ENCODE results near the gene THUMPD3. TPM values are rescaled to one million over a fixed set of nuclear protein-coding genes. Genes with fewer than 3 reads are reported as not detected.

The THUMPD3 gene
- total RNA-seq, 1 experiment from 2014 or later: 63.0 TPM

DNA sequence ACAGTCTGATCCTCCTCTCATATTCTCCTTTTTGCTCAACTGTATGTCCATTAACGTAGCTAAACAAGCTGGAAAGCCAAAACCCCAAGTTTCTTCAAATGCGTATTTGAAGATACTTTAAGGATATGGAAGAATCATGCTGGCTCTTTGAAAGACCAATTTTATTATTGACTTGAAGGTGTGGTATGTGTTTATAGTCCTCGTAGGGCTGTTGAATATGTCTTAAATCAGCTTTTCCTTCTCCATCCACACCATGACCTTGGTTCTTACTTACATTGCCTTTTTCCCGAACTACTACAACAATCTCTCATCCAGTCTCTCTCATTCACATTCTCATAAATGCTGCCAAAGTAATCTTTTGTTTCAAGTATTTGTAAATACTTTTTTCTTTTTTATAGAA lies 19.7 kb upstream of the THUMPD3 start:
- POLR2A ChIA-PET: interaction anchor here (0.7 to 1.3 kb wide), 2 partner anchors 14 to 20 kb away, joined by 3 to 5 read pairs; partner anchors contain the start of gene THUMPD3
- no peak overlapping the region for H3K4me3 Mint-ChIP-seq (ENCODE audit: unreplicated experiment)
- H3K27me3 Mint-ChIP-seq (ENCODE audit: insufficient read depth, unreplicated experiment): no peaks in the 10 kb centered on the region
- H3K27ac Mint-ChIP-seq (ENCODE audit: low read depth, unreplicated experiment): no peak overlapping the region
- BruUV-seq (replicated peaks): no TSS peak
- H3K36me3 Mint-ChIP-seq (ENCODE audit: insufficient read depth, unreplicated experiment): no peaks in the 10 kb centered on the region
- intact Hi-C loops (cut with micrococcal nuclease): no loop called here
- no peaks in the 10 kb centered on the region for H3K9me3 Mint-ChIP-seq (ENCODE audit: unreplicated experiment)
- H3K4me1 Mint-ChIP-seq (ENCODE audit: insufficient read depth, unreplicated experiment): peaks cover 18% of the 10 kb centered on the region
- CTCF ChIA-PET: interaction anchor here (0.7 kb wide), 1 partner anchor 10 kb away, joined by 4 read pairs; no protein-coding TSS in a partner anchor
- no peak for DNase-seq (ENCODE audit: unreplicated experiment)
- TF ChIP-seq, protein P1, sequence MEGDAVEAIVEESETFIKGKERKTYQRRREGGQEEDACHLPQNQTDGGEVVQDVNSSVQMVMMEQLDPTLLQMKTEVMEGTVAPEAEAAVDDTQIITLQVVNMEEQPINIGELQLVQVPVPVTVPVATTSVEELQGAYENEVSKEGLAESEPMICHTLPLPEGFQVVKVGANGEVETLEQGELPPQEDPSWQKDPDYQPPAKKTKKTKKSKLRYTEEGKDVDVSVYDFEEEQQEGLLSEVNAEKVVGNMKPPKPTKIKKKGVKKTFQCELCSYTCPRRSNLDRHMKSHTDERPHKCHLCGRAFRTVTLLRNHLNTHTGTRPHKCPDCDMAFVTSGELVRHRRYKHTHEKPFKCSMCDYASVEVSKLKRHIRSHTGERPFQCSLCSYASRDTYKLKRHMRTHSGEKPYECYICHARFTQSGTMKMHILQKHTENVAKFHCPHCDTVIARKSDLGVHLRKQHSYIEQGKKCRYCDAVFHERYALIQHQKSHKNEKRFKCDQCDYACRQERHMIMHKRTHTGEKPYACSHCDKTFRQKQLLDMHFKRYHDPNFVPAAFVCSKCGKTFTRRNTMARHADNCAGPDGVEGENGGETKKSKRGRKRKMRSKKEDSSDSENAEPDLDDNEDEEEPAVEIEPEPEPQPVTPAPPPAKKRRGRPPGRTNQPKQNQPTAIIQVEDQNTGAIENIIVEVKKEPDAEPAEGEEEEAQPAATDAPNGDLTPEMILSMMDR (IDR thresholded peaks at IDR 0.05; ENCODE audit: unreplicated experiment): no peak

DNA sequence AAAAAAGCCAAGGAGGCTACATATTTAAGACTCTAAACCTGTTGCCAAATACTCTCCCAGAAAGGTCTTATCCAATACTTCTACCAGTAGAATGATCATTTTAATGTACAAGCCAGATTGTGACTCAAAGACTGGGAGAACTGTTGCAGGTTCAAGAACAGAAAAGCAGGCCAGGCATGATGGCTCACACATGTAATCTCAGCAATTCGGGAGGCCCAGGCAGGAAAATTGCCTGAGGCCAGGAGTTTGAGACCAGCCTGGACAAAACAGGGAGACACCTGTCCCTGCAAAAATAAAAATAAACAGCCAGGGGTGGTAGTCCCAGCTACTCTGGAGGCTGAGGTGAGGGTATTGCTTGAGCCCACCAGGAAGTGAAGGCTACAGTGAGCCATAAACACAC lies 17.8 kb upstream of the THUMPD3 start:
- ChIA-PET CTCF (interaction anchor here (0.6 kb wide), 1 partner anchor 18 kb away, joined by 3 read pairs; no protein-coding TSS in a partner anchor), POLR2A (no interaction called here)
- intact Hi-C loops (cut with micrococcal nuclease): no loop called here
- Mint-ChIP-seq H3K36me3 (ENCODE audit: insufficient read depth, unreplicated experiment) (no peaks in the 10 kb centered on the region), H3K9me3 (ENCODE audit: unreplicated experiment) (no peaks in the 10 kb centered on the region), H3K27ac (ENCODE audit: low read depth, unreplicated experiment) (no peak overlapping the region), H3K4me1 (ENCODE audit: insufficient read depth, unreplicated experiment) (peaks cover 21% of the 10 kb centered on the region), H3K4me3 (ENCODE audit: unreplicated experiment) (no peak overlapping the region), H3K27me3 (ENCODE audit: insufficient read depth, unreplicated experiment) (no peaks in the 10 kb centered on the region)
- no TSS peak for BruUV-seq (replicated peaks)
- TF ChIP-seq, protein P1 (IDR thresholded peaks at IDR 0.05; ENCODE audit: unreplicated experiment): no peak
- no peak for DNase-seq (ENCODE audit: unreplicated experiment)

DNA sequence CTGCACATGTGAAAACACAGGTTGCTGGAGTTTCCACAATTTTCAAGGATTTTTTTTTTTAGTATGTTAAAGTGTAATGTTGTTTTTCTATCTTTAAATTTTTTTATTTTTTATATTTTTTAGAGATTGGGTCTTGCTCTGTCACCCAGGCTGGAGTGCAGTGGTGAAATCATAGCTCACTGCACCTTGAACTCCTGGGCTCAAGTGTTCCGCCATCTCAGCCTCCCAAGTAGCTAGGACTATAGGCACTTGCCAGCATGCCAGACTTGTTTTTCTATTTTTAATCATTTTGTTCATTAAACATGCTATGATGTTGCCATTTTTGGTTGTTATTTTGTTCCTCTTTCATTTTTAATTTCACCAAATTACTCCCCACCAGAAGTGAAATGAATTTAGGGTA lies 16.7 kb upstream of the THUMPD3 start:
- ChIA-PET CTCF (interaction anchor here (0.7 to 1.3 kb wide), 3 partner anchors 28 to 374 kb away, joined by 3 to 5 read pairs (median 4); no protein-coding TSS in a partner anchor), POLR2A (interaction anchor here (0.7 to 1.2 kb wide), 2 partner anchors 17 to 38 kb away, joined by 3 to 4 read pairs; partner anchors contain the start of gene THUMPD3)
- Mint-ChIP-seq H3K36me3 (ENCODE audit: insufficient read depth, unreplicated experiment) (no peaks in the 10 kb centered on the region), H3K27ac (ENCODE audit: low read depth, unreplicated experiment) (no peak overlapping the region), H3K4me1 (ENCODE audit: insufficient read depth, unreplicated experiment) (peaks cover 18% of the 10 kb centered on the region), H3K4me3 (ENCODE audit: unreplicated experiment) (no peak overlapping the region), H3K27me3 (ENCODE audit: insufficient read depth, unreplicated experiment) (no peaks in the 10 kb centered on the region), H3K9me3 (ENCODE audit: unreplicated experiment) (no peaks in the 10 kb centered on the region)
- TF ChIP-seq, protein P1 (IDR thresholded peaks at IDR 0.05; ENCODE audit: unreplicated experiment): no peak
- no peak for DNase-seq (ENCODE audit: unreplicated experiment)
- BruUV-seq (replicated peaks): no TSS peak
- intact Hi-C loops (cut with micrococcal nuclease): no loop called here

DNA sequence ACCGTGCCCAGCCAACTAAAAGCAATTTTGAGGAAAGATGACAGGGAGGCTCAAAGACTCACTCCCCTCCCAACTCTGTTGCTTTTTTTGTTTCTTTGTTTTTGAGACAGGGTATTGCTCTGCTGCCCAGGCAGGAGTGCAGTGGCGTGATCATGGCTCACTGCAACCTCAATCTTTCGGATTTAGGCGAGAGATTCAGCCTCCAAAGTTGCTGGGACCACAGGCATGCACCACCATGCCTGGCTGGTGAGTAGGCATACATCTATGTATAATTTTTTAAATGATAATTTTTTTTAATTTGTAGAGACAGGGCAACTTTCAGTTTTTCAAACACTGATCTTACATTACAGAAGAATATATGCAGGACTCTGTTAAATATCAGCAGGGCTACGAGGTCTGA lies 15.8 kb upstream of the THUMPD3 start:
- Mint-ChIP-seq H3K9me3 (ENCODE audit: unreplicated experiment) (no peaks in the 10 kb centered on the region), H3K4me3 (ENCODE audit: unreplicated experiment) (no peak overlapping the region), H3K27ac (ENCODE audit: low read depth, unreplicated experiment) (no peak overlapping the region), H3K4me1 (ENCODE audit: insufficient read depth, unreplicated experiment) (peaks cover 18% of the 10 kb centered on the region), H3K27me3 (ENCODE audit: insufficient read depth, unreplicated experiment) (no peaks in the 10 kb centered on the region), H3K36me3 (ENCODE audit: insufficient read depth, unreplicated experiment) (peaks cover 3% of the 10 kb centered on the region)
- intact Hi-C loops (cut with micrococcal nuclease): no loop called here
- BruUV-seq (replicated peaks): no TSS peak
- ChIA-PET POLR2A (interaction anchor here (0.6 to 1.2 kb wide), 4 partner anchors 16 to 383 kb away, joined by 3 to 6 read pairs (median 3); partner anchors contain the start of genes RAD18 and THUMPD3), CTCF (interaction anchor here (0.5 to 1.3 kb wide), 4 partner anchors 14 to 375 kb away, joined by 3 to 5 read pairs (median 3); no protein-coding TSS in a partner anchor)
- TF ChIP-seq, protein P1 (IDR thresholded peaks at IDR 0.05; ENCODE audit: unreplicated experiment): no peak
- DNase-seq (ENCODE audit: unreplicated experiment): no peak
